ENCODE results near the gene MED12. TPM values are rescaled to one million over a fixed set of nuclear protein-coding genes. Genes with fewer than 3 reads are reported as not detected.

The MED12 gene
- total and polyA plus RNA-seq, 2 of the 8 experiments (the other 6 are each of a cell fraction or from before 2014, with no cell fraction given), result 19.4 to 48.9 TPM

DNA sequence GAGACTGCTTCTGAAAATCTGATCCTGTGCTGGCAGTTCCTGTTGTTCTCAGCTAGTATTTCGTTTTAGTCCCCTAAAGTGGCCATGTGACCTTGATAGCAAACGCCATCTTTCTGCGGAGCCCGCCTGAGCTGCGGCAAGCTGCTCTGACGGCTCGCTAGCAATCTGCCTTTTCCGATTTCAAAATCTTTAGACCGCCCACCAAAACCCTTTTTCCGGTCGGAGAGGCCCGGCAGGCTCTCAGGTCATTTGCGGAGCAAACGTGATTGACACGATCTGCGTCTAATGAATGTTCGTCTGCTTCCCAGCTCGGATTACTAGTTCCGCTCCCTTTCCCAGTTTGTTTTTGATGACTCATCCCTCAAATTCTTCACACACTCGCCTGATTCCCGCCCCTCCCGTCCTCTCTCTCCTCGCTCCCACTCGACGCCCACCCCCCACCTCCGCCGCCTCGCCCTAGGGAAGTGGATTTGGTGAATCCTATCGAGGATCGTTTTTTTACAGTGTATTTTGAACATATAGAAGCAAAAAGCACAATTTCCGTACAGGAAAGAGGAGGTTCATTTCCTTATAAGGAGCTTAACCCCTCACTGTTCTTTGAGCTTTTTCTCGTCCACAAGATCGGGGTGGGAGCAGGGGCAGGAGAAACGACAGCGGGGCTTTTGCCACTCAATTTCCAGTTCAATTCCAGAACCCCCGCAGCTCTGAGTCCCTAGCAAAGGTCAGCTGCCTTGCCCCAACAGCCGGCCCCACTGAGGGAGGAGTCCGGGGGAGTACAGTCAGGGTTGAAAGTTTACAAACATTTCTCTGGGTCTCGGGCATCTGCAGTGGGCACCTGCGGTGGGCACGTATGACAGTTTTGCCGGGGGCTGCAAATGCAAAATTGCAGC lies 63.8 kb downstream of the MED12 start:
- Histone ChIP-seq H4K8ac (ENCODE audit: extremely low read depth, insufficient read depth, low read length) (peak overlapping the region; percentile 84; the same call in 1 of the 2 replicates), H3K56ac (replicated peaks; ENCODE audit: insufficient read length, low read depth, low read length) (no peak overlapping the region), H3K18ac (ENCODE audit: extremely low read depth, low read length) (peak overlapping the region; percentile 87), H3K9me3 (ENCODE audit: insufficient read depth in 2 of 2, low read depth in 1 of 2, low read length in 1 of 2) (no peaks in the 10 kb centered on the region), H3K9ac (replicated peaks in 1 of 4; ENCODE audit: extremely low read depth in 1 of 4, low read depth in 3 of 4, low read length in 3 of 4) (peak overlapping the region; percentile 10 to 76 (median 72)), H2AFZ (ENCODE audit: low read length) (no peak overlapping the region), H3K4me2 (ENCODE audit: insufficient read depth in 1 of 2, low read depth in 2 of 2, low read length in 2 of 2) (peak overlapping the region; percentile 62 to 72), H3K4ac (replicated peaks; ENCODE audit: insufficient read length, low read depth, low read length) (no peak overlapping the region), H3K23me2 (ENCODE audit: low read depth, low read length) (no peaks in the 10 kb centered on the region), H3K4me3 (ENCODE audit: extremely low read depth in 1 of 4, insufficient read depth in 2 of 4, low read depth in 3 of 4, low read length in 4 of 4) (peak overlapping the region; percentile 41 to 64 (median 45); a peak in 7 of 8 replicates), H2BK12ac (ENCODE audit: low read depth, low read length) (peak overlapping the region; percentile 68), H2BK120ac (replicated peaks; ENCODE audit: low read depth, low read length) (peak overlapping the region; percentile 4), H3K4me1 (replicated peaks in 1 of 4; ENCODE audit: control insufficient read depth in 3 of 4, insufficient read depth in 4 of 4, low read length in 3 of 4) (peaks cover 3 to 7% (median 5%) of the 10 kb centered on the region in 4 experiments; a peak in 4 of 7 replicates), H2BK20ac (ENCODE audit: low read length) (peak overlapping the region; percentile 61; the same call in 1 of the 2 replicates), H3K79me1 (ENCODE audit: low read depth, low read length) (no peaks in the 10 kb centered on the region), H4K5ac (ENCODE audit: insufficient read length, low read depth, low read length) (peak overlapping the region; percentile 95), H4K91ac (replicated peaks; ENCODE audit: insufficient read length, low read length) (peak overlapping the region; percentile 91), H2BK5ac (ENCODE audit: low read depth, low read length) (peak overlapping the region; percentile 83; the same call in 1 of the 2 replicates), H2BK15ac (ENCODE audit: low read length) (no peak overlapping the region), H4K20me1 (replicated peaks in 1 of 2; ENCODE audit: control insufficient read depth in 1 of 2, insufficient read depth in 2 of 2, low read length in 2 of 2) (no peaks in the 10 kb centered on the region), H3K23ac (ENCODE audit: insufficient read length) (no peak overlapping the region), H3K27me3 (replicated peaks in 1 of 4; ENCODE audit: control insufficient read depth in 3 of 4, extremely low read depth in 1 of 4, insufficient read depth in 3 of 4, low read length in 3 of 4) (no peaks in the 10 kb centered on the region), H3K27ac (ENCODE audit: low read depth, low read length) (peak overlapping the region; percentile 90), H2AK5ac (ENCODE audit: low read depth, low read length) (no peak overlapping the region), H3K36me3 (ENCODE audit: control insufficient read depth in 2 of 4, insufficient read depth in 4 of 4, low read length in 3 of 4) (no peaks in the 10 kb centered on the region), H3K79me2 (ENCODE audit: control insufficient read depth in 1 of 2, insufficient read depth in 2 of 2, low read length in 2 of 2) (no peaks in the 10 kb centered on the region), H3K14ac (ENCODE audit: insufficient read length) (no peak overlapping the region)
- CTCF ChIA-PET (ENCODE audit: partially characterized antibody), result interaction anchor here (1.1 to 1.7 kb wide), 4 partner anchors 10 to 184 kb away, joined by 3 to 4 read pairs (median 4); no protein-coding TSS in a partner anchor
- POLR2A ChIA-PET (ENCODE audit: partially characterized antibody), result interaction anchor here (0.6 to 3.0 kb wide), 30 partner anchors 9 to 252 kb away, joined by 3 to 13 read pairs (median 4); partner anchors contain the start of genes GJB1, IL2RG, MED12 and NLGN3
- 2% methylated on average over 38 of the region's 42 CpGs; no CpG with 5 or more reads in 1 of the 2 experiments for WGBS, 2 experiments (ENCODE audit: extremely low coverage in 1 of 2, insufficient coverage in 1 of 2, insufficient read length in 1 of 2, insufficient replicate concordance in 2 of 2, low coverage in 1 of 2, low lambda C conversion rate in 2 of 2, missing lambda C conversion rate in 1 of 2)
- peak; percentile 69 to 74 for DNase-seq (ENCODE audit: low read depth in 1 of 2, low spot score in 2 of 2)
- FAIRE-seq, result peak; percentile 88
- TF ChIP-seq CHD2 (IDR thresholded peaks at IDR 0.05; ENCODE audit: low read length) (peak; percentile 65; the same call in 1 of the 2 replicates), USF2 (IDR thresholded peaks at IDR 0.05; ENCODE audit: low read length) (peak; percentile 58), SP1 (IDR thresholded peaks at IDR 0.05; ENCODE audit: low read depth, low read length) (peak; percentile 85), TBP (IDR thresholded peaks at IDR 0.05; ENCODE audit: low read depth, low read length) (peak; percentile 84), KDM4A (IDR thresholded peaks at IDR 0.05; ENCODE audit: low read depth, low read length, severe bottlenecking) (no peak), BCL11A (IDR thresholded peaks at IDR 0.05; ENCODE audit: low read depth in 2 of 2, low read length in 2 of 2) (no peak), MAFK (IDR thresholded peaks at IDR 0.05; ENCODE audit: low read depth, low read length) (peak; percentile 72), HDAC2 (IDR thresholded peaks at IDR 0.05; ENCODE audit: borderline replicate concordance in 1 of 2, low read depth in 2 of 2, low read length in 2 of 2) (no peak)
- TF ChIP-seq, protein P1, sequence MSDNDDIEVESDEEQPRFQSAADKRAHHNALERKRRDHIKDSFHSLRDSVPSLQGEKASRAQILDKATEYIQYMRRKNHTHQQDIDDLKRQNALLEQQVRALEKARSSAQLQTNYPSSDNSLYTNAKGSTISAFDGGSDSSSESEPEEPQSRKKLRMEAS (IDR thresholded peaks at IDR 0.05), result peak; percentile 61

Data from H1 (cell line).